HAP-1 (cell line): Measurements from ENCODE around the gene NEK3.
"Not testable (repeated sequence)": the region's sequence is repeated elsewhere in the genome, so short reads cannot be mapped to it uniquely, and the experiment has no call there.

Experiments used
- DNase-seq, 2 experiments: peaks; one replicate each; pipeline ENCODE4 v3.0.0-alpha.2; 2016 to 2020; ENCODE audit warnings: low spot score in 2 of 2
- H3K27me3 ChIP-seq: fragments of 250-450 bp; sonication (Bioruptor Pico); 2 replicates; pipeline ENCODE4 v1.5.1; 2020; ENCODE audit warnings: low read depth, mild to moderate bottlenecking, moderate library complexity
- H3K36me3 ChIP-seq: fragments of 250-450 bp; sonication (Bioruptor Pico); replicated peaks from 2 replicates; pipeline ENCODE4 v1.5.1; 2020; ENCODE audit warnings: mild to moderate bottlenecking
- H3K4me1 ChIP-seq: fragments of 250-450 bp; sonication (Bioruptor Pico); 2 replicates; pipeline ENCODE4 v1.5.1; 2020; ENCODE audit warnings: mild to moderate bottlenecking
- H3K4me3 ChIP-seq: fragments of 250-450 bp; sonication (Bioruptor Pico); 2 replicates; pipeline ENCODE4 v1.5.1; 2020; ENCODE audit warnings: mild to moderate bottlenecking, moderate library complexity
- H3K9me3 ChIP-seq: fragments of 250-450 bp; sonication (Bioruptor Pico); 2 replicates; pipeline ENCODE4 v1.5.1; 2020; ENCODE audit warnings: mild to moderate bottlenecking, moderate library complexity
- in situ Hi-C: fragments of 300-500 bp; cut with MboI; formaldehyde crosslinking; loops from 3 replicates; pipeline ENCODE4 v1.14.3; 2020; ENCODE audit warnings: low sequenced_read_pairs, inconsistent platforms, mixed read lengths

The NEK3 gene

DNA sequence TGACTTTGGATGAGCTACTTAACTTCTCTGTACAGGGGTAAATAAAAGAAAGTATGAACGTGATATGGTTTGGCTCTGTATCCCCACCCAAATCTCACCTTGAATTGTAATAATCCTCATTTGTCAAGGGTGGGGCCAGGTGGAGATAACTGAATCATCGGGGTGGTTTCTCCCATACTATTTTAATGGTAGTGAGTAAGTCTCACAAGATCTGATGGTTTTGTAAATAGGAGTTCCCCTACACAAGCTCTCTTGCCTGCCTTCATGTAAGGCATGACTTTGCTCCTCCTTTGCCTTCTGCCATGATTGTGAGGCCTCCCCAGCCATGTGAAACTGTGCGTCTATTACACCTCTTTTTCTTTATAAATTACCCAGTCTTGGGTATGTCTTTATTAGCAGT, 74.4 kb downstream of the NEK3 start:
- DNase-seq, H3K36me3 ChIP-seq, H3K4me3 ChIP-seq, H3K9me3 ChIP-seq, in situ Hi-C loops, H3K27me3 ChIP-seq, H3K4me1 ChIP-seq: not testable (repeated sequence)
